ENCODE measurements around the gene RBMS3.

Gene RBMS3

GRCh38 chr3:29536016-29536758 lies 255.3 kb downstream of the RBMS3 start:
- Histone ChIP-seq H3K4me1 (ENCODE audit: control insufficient read depth, insufficient read depth, low read length) (no peaks in the 10 kb centered on the region), H3K4me3 (ENCODE audit: low read length) (no peak overlapping the region), H3K9me3 (ENCODE audit: control insufficient read depth, low read length) (no peaks in the 10 kb centered on the region), H3K27me3 (ENCODE audit: control insufficient read depth, insufficient read depth, low read length) (no peaks in the 10 kb centered on the region), H3K36me3 (ENCODE audit: control insufficient read depth, insufficient read depth, low read length) (no peaks in the 10 kb centered on the region), H3K9ac (ENCODE audit: low read length) (no peak overlapping the region)

DNA sequence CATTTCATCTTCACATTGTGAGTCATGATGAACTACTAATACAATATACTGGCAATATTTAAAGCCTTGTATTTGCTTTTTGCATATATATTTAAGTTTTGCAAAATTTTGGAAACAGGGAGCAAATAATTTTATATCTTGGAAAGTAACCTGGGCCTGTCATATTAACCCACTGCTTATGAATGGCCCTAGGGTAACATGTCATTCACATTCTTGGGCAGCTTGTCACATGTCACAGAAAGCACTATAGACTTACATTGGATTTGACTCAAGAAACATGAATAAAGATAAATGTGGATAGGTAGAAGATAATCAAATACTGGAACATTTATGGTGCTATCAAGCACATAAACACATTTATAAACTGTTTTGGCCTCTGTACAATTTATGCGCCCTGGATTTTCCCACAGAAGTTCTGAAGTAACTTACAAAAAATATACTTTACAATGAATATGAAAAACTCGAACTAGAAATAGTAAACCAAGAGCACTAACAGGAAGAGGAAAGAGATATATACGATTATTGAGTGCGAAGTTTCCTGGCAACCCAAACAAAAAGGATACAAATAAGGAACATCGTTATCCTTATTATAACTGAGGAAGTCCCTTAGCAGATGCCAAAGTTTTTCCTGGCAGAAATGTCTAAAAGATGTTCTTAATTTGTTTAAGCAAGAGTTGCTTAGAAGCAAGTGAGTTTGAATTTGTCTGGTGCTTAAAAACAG lies 257.2 kb downstream of the RBMS3 start:
- Histone ChIP-seq H3K9me3 (ENCODE audit: control insufficient read depth, low read length) (no peaks in the 10 kb centered on the region), H3K27me3 (ENCODE audit: control insufficient read depth, insufficient read depth, low read length) (no peaks in the 10 kb centered on the region), H3K9ac (ENCODE audit: low read length) (no peak overlapping the region), H3K4me3 (ENCODE audit: low read length) (no peak overlapping the region), H3K4me1 (ENCODE audit: control insufficient read depth, insufficient read depth, low read length) (no peaks in the 10 kb centered on the region), H3K36me3 (ENCODE audit: control insufficient read depth, insufficient read depth, low read length) (no peaks in the 10 kb centered on the region)

GRCh38 chr3:29538610-29538958 lies 257.7 kb downstream of the RBMS3 start:
- Histone ChIP-seq H3K9me3 (ENCODE audit: control insufficient read depth, low read length) (no peaks in the 10 kb centered on the region), H3K9ac (ENCODE audit: low read length) (no peak overlapping the region), H3K4me1 (ENCODE audit: control insufficient read depth, insufficient read depth, low read length) (no peaks in the 10 kb centered on the region), H3K27me3 (ENCODE audit: control insufficient read depth, insufficient read depth, low read length) (no peaks in the 10 kb centered on the region), H3K36me3 (ENCODE audit: control insufficient read depth, insufficient read depth, low read length) (no peaks in the 10 kb centered on the region), H3K4me3 (ENCODE audit: low read length) (no peak overlapping the region)

GRCh38 chr3:29540544-29540943 lies 259.7 kb downstream of the RBMS3 start:
- H3K36me3 ChIP-seq (ENCODE audit: control insufficient read depth, insufficient read depth, low read length): no peaks in the 10 kb centered on the region
- no peak overlapping the region for H3K9ac ChIP-seq (ENCODE audit: low read length)
- peaks cover 5% of the 10 kb centered on the region for H3K4me1 ChIP-seq (ENCODE audit: control insufficient read depth, insufficient read depth, low read length)
- H3K27me3 ChIP-seq (ENCODE audit: control insufficient read depth, insufficient read depth, low read length): no peaks in the 10 kb centered on the region
- H3K4me3 ChIP-seq (ENCODE audit: low read length): no peak overlapping the region
- no peaks in the 10 kb centered on the region for H3K9me3 ChIP-seq (ENCODE audit: control insufficient read depth, low read length)

DNA sequence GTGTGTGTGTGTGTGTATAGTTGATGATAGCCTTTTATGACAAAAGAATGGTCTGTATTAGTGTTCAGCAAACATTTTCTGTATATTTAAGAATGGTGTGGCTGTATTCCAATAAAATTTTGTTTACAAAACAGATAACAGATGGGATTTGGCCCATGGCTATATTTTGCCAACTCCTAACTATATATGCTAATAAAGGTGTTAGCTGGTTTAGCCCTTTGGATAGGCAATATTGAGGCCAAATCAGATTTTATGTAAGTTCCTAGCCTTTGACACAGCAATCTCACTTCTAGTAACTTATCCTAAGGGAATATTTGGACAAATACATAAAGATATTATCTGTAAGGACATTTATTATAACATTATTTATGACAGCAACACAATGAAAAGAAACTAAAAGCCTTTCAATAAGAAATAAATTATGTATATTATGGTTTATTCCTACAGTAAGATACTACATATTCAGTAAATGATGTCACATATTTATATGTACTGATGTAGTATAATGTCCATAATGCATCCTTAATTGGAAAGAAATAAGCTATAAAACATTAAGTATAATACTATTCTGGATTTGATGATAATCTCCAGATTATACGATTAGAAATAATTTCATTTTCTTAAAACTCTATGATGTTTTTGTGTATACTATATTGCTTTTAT lies 264.0 kb downstream of the RBMS3 start:
- H3K4me3 ChIP-seq (ENCODE audit: low read length): no peak overlapping the region
- no peak overlapping the region for H3K9ac ChIP-seq (ENCODE audit: low read length)
- H3K27me3 ChIP-seq (ENCODE audit: control insufficient read depth, insufficient read depth, low read length): no peaks in the 10 kb centered on the region
- peaks cover 5% of the 10 kb centered on the region for H3K4me1 ChIP-seq (ENCODE audit: control insufficient read depth, insufficient read depth, low read length)
- H3K36me3 ChIP-seq (ENCODE audit: control insufficient read depth, insufficient read depth, low read length): no peaks in the 10 kb centered on the region
- H3K9me3 ChIP-seq (ENCODE audit: control insufficient read depth, low read length): no peaks in the 10 kb centered on the region

DNA sequence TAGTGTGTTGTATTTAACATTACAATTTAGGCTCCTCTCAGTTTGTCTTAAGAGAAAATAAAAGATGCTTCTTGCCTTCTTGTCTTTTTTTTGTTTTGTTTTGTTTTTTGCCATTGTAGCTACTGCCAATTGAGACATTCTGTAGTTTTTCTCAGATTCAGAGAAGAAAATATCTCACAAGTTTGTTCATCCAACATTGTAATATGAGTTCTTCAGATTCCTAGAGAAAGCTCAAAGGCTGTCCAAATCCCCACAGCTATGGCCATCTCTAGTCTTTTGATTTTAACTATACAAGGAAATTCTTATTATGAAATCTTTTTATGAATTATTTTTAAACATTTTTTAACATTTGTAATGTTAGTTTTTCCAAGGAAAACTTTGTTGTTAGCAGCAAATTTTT lies 264.7 kb downstream of the RBMS3 start:
- no peak overlapping the region for H3K9ac ChIP-seq (ENCODE audit: low read length)
- no peaks in the 10 kb centered on the region for H3K9me3 ChIP-seq (ENCODE audit: control insufficient read depth, low read length)
- peaks cover 5% of the 10 kb centered on the region for H3K4me1 ChIP-seq (ENCODE audit: control insufficient read depth, insufficient read depth, low read length)
- H3K27me3 ChIP-seq (ENCODE audit: control insufficient read depth, insufficient read depth, low read length): no peaks in the 10 kb centered on the region
- H3K4me3 ChIP-seq (ENCODE audit: low read length): no peak overlapping the region
- H3K36me3 ChIP-seq (ENCODE audit: control insufficient read depth, insufficient read depth, low read length): no peaks in the 10 kb centered on the region

DNA sequence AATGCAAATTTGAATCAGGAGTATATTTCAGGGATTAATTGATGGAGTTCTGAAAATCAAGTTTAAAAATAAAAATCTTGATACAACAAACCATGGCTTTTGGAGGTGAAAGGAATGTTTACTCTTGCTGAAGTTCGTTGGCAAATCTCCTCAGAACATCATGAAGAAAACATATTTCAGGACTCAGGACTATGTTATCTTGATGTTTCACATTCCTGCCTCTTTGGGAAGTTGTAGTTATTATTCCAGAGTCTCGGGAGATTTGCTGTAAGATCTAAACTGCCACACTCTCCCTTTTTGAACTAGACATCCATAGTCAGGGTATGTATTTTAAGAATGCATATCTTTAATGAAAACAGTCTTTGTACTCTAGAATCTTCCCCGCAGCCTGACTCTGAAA lies 271.2 kb downstream of the RBMS3 start:
- Histone ChIP-seq H3K9ac (ENCODE audit: low read length) (no peak overlapping the region), H3K36me3 (ENCODE audit: control insufficient read depth, insufficient read depth, low read length) (no peaks in the 10 kb centered on the region), H3K4me3 (ENCODE audit: low read length) (no peak overlapping the region), H3K9me3 (ENCODE audit: control insufficient read depth, low read length) (no peaks in the 10 kb centered on the region), H3K4me1 (ENCODE audit: control insufficient read depth, insufficient read depth, low read length) (no peaks in the 10 kb centered on the region), H3K27me3 (ENCODE audit: control insufficient read depth, insufficient read depth, low read length) (no peaks in the 10 kb centered on the region)

- Histone ChIP-seq H3K9me3 (ENCODE audit: control insufficient read depth, low read length) (no peaks in the 10 kb centered on the region), H3K36me3 (ENCODE audit: control insufficient read depth, insufficient read depth, low read length) (no peaks in the 10 kb centered on the region), H3K9ac (ENCODE audit: low read length) (no peak overlapping the region), H3K27me3 (ENCODE audit: control insufficient read depth, insufficient read depth, low read length) (no peaks in the 10 kb centered on the region), H3K4me3 (ENCODE audit: low read length) (no peak overlapping the region), H3K4me1 (ENCODE audit: control insufficient read depth, insufficient read depth, low read length) (no peaks in the 10 kb centered on the region)
These were observed 273.7 kb downstream of the RBMS3 start for GRCh38 chr3:29554566-29554965.

DNA sequence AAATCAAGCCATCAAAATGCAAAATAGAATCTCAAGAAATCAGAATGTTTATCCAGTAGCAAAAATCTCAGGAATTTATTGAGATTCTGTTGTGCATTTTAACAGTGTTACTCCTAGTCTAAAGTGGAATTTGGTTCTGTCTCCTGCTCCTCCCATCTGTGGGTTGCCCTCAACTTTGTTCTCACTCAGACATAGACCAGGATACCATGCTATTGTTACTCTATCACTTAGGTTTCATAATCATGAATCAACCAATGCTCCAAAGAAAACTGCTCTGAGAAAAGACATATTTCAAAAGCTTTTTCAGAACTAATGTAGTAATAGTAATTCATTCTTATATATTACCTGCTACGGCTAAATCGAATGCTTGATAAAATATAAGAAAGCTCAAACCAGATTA lies 274.7 kb downstream of the RBMS3 start:
- Histone ChIP-seq H3K4me1 (ENCODE audit: control insufficient read depth, insufficient read depth, low read length) (no peaks in the 10 kb centered on the region), H3K27me3 (ENCODE audit: control insufficient read depth, insufficient read depth, low read length) (no peaks in the 10 kb centered on the region), H3K36me3 (ENCODE audit: control insufficient read depth, insufficient read depth, low read length) (no peaks in the 10 kb centered on the region), H3K4me3 (ENCODE audit: low read length) (no peak overlapping the region), H3K9ac (ENCODE audit: low read length) (no peak overlapping the region), H3K9me3 (ENCODE audit: control insufficient read depth, low read length) (no peaks in the 10 kb centered on the region)

GRCh38 chr3:29557186-29557585 lies 276.3 kb downstream of the RBMS3 start:
- no peak overlapping the region for H3K9ac ChIP-seq (ENCODE audit: low read length)
- no peaks in the 10 kb centered on the region for H3K4me1 ChIP-seq (ENCODE audit: control insufficient read depth, insufficient read depth, low read length)
- no peak overlapping the region for H3K4me3 ChIP-seq (ENCODE audit: low read length)
- H3K27me3 ChIP-seq (ENCODE audit: control insufficient read depth, insufficient read depth, low read length): no peaks in the 10 kb centered on the region
- H3K36me3 ChIP-seq (ENCODE audit: control insufficient read depth, insufficient read depth, low read length): no peaks in the 10 kb centered on the region
- no peaks in the 10 kb centered on the region for H3K9me3 ChIP-seq (ENCODE audit: control insufficient read depth, low read length)

DNA sequence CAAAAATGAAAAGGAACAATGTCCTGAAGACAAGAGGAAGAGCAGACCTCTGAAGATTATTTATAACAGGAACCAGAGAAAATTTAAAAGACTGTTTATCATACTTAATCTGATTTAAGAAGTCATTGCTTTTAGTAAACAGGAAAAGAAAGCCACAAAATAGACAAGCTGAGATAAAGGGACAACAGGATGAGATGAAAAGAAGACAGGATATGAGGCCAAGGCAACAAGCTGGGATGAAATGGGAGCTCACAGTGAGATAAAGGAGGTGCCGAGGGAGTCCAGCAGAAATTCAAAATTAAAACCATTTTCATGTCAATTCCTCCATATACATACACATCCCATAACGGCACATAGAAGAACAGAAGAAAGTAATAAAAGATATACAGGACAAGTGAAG lies 277.0 kb downstream of the RBMS3 start:
- H3K9ac ChIP-seq (ENCODE audit: low read length): no peak overlapping the region
- H3K4me3 ChIP-seq (ENCODE audit: low read length): no peak overlapping the region
- no peaks in the 10 kb centered on the region for H3K36me3 ChIP-seq (ENCODE audit: control insufficient read depth, insufficient read depth, low read length)
- no peaks in the 10 kb centered on the region for H3K4me1 ChIP-seq (ENCODE audit: control insufficient read depth, insufficient read depth, low read length)
- H3K27me3 ChIP-seq (ENCODE audit: control insufficient read depth, insufficient read depth, low read length): no peaks in the 10 kb centered on the region
- no peaks in the 10 kb centered on the region for H3K9me3 ChIP-seq (ENCODE audit: control insufficient read depth, low read length)

DNA sequence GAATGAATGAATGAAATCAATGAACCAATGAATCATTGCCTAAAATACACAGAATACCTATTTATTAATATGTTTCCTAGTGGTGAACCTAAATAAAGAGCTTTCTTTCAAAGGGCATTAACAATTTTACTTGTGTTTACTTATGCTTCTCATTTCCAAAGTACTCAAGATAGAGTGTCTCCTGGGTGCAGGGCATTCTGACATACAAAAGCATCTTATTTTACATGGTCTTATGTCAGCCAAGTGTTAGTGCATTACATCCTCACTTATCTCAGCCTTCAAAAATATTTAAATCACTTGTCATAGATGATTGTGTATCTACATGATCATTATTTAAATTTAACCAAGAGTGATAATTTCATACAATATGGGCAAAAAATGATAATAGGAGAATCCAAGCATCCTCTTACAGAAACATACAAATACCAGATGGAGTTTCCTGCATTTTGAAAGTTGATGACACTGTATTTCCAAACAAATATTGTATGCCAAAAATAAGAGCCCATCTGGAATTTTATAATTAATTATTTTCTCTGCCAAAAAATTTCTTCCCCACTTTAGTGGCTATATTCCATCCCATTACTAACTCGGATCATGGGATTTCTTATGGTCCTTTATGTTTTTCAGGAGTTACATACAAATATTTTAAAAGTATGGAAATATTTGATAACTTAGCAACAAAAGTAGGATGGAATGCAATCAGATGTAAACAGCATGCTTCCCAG lies 279.0 kb downstream of the RBMS3 start:
- H3K27me3 ChIP-seq (ENCODE audit: control insufficient read depth, insufficient read depth, low read length): no peaks in the 10 kb centered on the region
- no peak overlapping the region for H3K4me3 ChIP-seq (ENCODE audit: low read length)
- no peak overlapping the region for H3K9ac ChIP-seq (ENCODE audit: low read length)
- H3K9me3 ChIP-seq (ENCODE audit: control insufficient read depth, low read length): no peaks in the 10 kb centered on the region
- H3K4me1 ChIP-seq (ENCODE audit: control insufficient read depth, insufficient read depth, low read length): no peaks in the 10 kb centered on the region
- H3K36me3 ChIP-seq (ENCODE audit: control insufficient read depth, insufficient read depth, low read length): no peaks in the 10 kb centered on the region

All from mucosa of stomach (tissue), 1 donor.